Uterus (tissue), 2 donors: ENCODE results near the gene SRGAP1.

Experiments
- CTCF ChIP-seq, 4 experiments: fragments of 200-600 bp in 2 of 4; fragments of 450-650 bp in 2 of 4; sonication (generic) in 2 of 4; IDR thresholded peaks; one replicate each; pipeline ENCODE4 v1.5.1; 2016 to 2019; ENCODE audit warnings: antibody characterized with exemption in 4 of 4, mild to moderate bottlenecking in 2 of 4, moderate library complexity in 1 of 4
- POLR2A ChIP-seq, 2 donors: fragments of 450-650 bp; IDR thresholded peaks; one replicate each; pipeline ENCODE4 v1.6.1; 2016; ENCODE audit warnings: antibody characterized with exemption in 2 of 2, mild to moderate bottlenecking in 1 of 2, moderate library complexity in 1 of 2

GRCh38 chr12:63862969-63863230, 18.4 kb downstream of the SRGAP1 start:
- TF ChIP-seq POLR2A (IDR thresholded peaks at IDR 0.05) (no peak), CTCF (IDR thresholded peaks at IDR 0.05) (no peak)
